BE2C (cell line): ENCODE data around the gene VPS11.

ENCODE experiments used
- DNase-seq: peaks from one replicate; pipeline ENCODE4 v3.0.0-alpha.2; 2020
- H3K27me3 ChIP-seq: fragments of 250-450 bp; sonication (Bioruptor Pico); 2 replicates; pipeline ENCODE4 v1.5.1; 2020; ENCODE audit warnings: mild to moderate bottlenecking
- H3K36me3 ChIP-seq: fragments of 250-450 bp; sonication (Bioruptor Pico); 2 replicates; pipeline ENCODE4 v1.5.1; 2020; ENCODE audit warnings: mild to moderate bottlenecking
- H3K4me1 ChIP-seq: fragments of 250-450 bp; sonication (Bioruptor Pico); 2 replicates; pipeline ENCODE4 v1.5.1; 2020
- H3K4me3 ChIP-seq: 2 replicates; pipeline ENCODE4 v1.5.1; 2011; ENCODE audit warnings: low read depth, low read length
- H3K9me3 ChIP-seq: fragments of 250-450 bp; sonication (Bioruptor Pico); 2 replicates; pipeline ENCODE4 v1.5.1; 2020
- TF ChIP-seq, protein P1 (sequence below): IDR thresholded peaks from 2 replicates; pipeline ENCODE4 v1.5.1; 2012; ENCODE audit warnings: mild to moderate bottlenecking, low read depth, low read length

VPS11 gene

DNA sequence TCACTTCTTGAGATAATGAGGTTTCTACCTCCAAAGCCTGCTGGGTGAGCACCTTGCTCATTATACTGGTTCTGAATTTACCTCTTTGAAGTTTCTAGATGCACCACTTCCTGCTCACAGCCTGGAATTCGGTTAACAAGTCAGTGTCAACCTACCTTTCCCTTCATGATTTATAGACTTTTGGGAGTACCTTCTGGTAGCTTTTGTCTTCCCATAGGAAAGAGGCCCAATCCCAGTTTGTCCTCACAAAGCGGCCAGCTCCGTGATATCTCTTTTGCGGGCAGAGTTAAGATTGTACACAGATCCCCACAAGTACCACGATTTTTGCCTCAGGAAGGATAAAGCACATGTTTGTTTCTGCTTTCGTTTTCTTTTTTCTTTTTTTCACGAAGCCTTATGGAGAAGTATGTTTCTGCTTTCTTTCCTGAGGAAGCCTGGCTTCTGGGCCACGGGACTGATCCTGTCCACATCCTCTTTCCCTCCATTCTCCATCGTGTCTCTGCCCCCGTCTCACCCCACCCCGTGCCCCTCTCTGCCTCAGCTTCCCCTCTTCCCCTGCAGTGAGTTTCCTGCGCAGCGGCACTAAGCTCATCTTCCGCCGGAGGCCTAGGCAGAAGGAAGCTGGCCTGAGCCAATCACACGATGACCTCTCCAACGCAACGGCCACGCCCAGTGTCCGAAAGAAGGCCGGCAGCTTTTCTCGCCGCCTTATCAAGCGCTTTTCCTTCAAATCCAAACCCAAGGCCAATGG, 48.0 kb downstream of the VPS11 start:
- H3K36me3 ChIP-seq: peaks cover 31% of the 10 kb centered on the region

GRCh38 chr11:119116235-119116594, 48.6 kb downstream of the VPS11 start:
- Histone ChIP-seq H3K36me3 (peaks cover 25% of the 10 kb centered on the region), H3K9me3 (no peaks in the 10 kb centered on the region)
- no peak for DNase-seq

More for the DNA sequence above, 48.0 kb downstream of the VPS11 start:
- TF ChIP-seq, protein P1, sequence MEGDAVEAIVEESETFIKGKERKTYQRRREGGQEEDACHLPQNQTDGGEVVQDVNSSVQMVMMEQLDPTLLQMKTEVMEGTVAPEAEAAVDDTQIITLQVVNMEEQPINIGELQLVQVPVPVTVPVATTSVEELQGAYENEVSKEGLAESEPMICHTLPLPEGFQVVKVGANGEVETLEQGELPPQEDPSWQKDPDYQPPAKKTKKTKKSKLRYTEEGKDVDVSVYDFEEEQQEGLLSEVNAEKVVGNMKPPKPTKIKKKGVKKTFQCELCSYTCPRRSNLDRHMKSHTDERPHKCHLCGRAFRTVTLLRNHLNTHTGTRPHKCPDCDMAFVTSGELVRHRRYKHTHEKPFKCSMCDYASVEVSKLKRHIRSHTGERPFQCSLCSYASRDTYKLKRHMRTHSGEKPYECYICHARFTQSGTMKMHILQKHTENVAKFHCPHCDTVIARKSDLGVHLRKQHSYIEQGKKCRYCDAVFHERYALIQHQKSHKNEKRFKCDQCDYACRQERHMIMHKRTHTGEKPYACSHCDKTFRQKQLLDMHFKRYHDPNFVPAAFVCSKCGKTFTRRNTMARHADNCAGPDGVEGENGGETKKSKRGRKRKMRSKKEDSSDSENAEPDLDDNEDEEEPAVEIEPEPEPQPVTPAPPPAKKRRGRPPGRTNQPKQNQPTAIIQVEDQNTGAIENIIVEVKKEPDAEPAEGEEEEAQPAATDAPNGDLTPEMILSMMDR: no peak
- DNase-seq: no peak
- Histone ChIP-seq H3K4me3 (no peak overlapping the region), H3K4me1 (no peaks in the 10 kb centered on the region), H3K9me3 (no peaks in the 10 kb centered on the region), H3K27me3 (no peaks in the 10 kb centered on the region)

DNA sequence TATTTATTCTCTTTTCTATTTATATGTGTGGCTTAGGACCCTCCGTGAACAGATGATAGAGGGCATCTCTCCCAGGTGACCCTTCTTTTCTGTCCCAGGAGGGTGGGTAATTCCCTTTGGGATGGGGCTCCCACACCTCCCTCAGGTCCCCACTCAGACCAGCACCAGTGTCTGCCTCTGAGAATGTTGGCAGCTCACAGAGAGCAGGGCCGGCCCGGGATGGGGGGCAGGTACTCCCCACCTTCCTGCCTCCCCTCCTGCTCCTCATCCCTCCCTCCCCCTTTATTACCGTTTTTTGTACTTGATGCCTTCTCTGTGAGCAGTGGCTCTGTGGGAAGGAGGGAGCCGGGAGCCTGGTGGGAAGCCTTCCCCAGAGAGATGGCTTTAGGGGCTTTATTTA, 49.0 kb downstream of the VPS11 start:
- H3K4me3 ChIP-seq: no peak overlapping the region
- peaks cover 21% of the 10 kb centered on the region for H3K36me3 ChIP-seq
- DNase-seq: no peak
- TF ChIP-seq, protein P1: no peak
- no peaks in the 10 kb centered on the region for H3K4me1 ChIP-seq
- H3K9me3 ChIP-seq: no peaks in the 10 kb centered on the region
- no peaks in the 10 kb centered on the region for H3K27me3 ChIP-seq

More at GRCh38 chr11:119116235-119116594, 48.6 kb downstream of the VPS11 start:
- Histone ChIP-seq H3K27me3 (no peaks in the 10 kb centered on the region), H3K4me1 (no peaks in the 10 kb centered on the region), H3K4me3 (no peak overlapping the region)
- TF ChIP-seq, protein P1: no peak

- Histone ChIP-seq H3K4me3 (no peak overlapping the region), H3K9me3 (no peaks in the 10 kb centered on the region), H3K4me1 (no peaks in the 10 kb centered on the region), H3K27me3 (no peaks in the 10 kb centered on the region), H3K36me3 (peaks cover 17% of the 10 kb centered on the region)
- TF ChIP-seq, protein P1: no peak
- DNase-seq: no peak
Observed at GRCh38 chr11:119117004-119117706, 49.5 kb downstream of the VPS11 start.

- Histone ChIP-seq H3K36me3 (peaks cover 11% of the 10 kb centered on the region), H3K4me1 (no peaks in the 10 kb centered on the region), H3K4me3 (no peak overlapping the region), H3K9me3 (no peaks in the 10 kb centered on the region), H3K27me3 (no peaks in the 10 kb centered on the region)
- TF ChIP-seq, protein P1: no peak
- DNase-seq: no peak
Observed at GRCh38 chr11:119118227-119118626, 50.6 kb downstream of the VPS11 start.

GRCh38 chr11:119118946-119119345, 51.3 kb downstream of the VPS11 start:
- no peak overlapping the region for H3K4me3 ChIP-seq
- no peaks in the 10 kb centered on the region for H3K4me1 ChIP-seq
- TF ChIP-seq, protein P1: no peak
- H3K36me3 ChIP-seq: peaks cover 9% of the 10 kb centered on the region
- H3K9me3 ChIP-seq: no peaks in the 10 kb centered on the region
- H3K27me3 ChIP-seq: no peaks in the 10 kb centered on the region
- no peak for DNase-seq
